Measurements from ENCODE around the gene SPC25. TPM values are rescaled to one million over a fixed set of nuclear protein-coding genes. Genes with fewer than 3 reads are reported as not detected.

The SPC25 gene
- total and polyA plus RNA-seq, 2 experiments from 2014 or later, result 8.1 to 11.2 TPM

DNA sequence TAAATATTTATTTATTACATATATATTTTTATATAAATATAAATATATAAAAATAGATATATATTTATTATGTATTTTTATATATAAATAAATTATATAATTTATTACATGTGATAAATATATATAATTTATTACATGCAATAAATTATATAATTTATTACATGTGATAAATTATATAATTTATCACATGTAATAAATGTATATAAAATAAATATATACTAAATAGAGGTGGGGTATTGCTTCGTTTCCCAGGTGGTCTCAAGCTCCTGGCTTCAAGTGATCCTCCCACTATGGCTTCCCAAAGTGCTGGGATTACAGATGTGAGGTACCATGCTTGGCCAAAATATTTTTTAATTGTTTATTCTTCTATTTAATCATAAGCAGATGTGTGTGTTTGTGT lies 7.2 kb upstream of the SPC25 start:
- no peak overlapping the region for H2AFZ ChIP-seq
- no peaks in the 10 kb centered on the region for H4K20me1 ChIP-seq (ENCODE audit: insufficient read depth, poor library complexity, severe bottlenecking)
- no peak overlapping the region for H3K27ac ChIP-seq
- no peaks in the 10 kb centered on the region for H3K4me1 ChIP-seq (ENCODE audit: insufficient read depth)
- no peaks in the 10 kb centered on the region for H3K9me3 ChIP-seq (ENCODE audit: low read depth)
- H3K79me2 ChIP-seq, result no peaks in the 10 kb centered on the region
- no peak overlapping the region for H3K4me2 ChIP-seq
- H3K27me3 ChIP-seq, result no peaks in the 10 kb centered on the region
- TF ChIP-seq CTCF (IDR thresholded peaks at IDR 0.05; ENCODE audit: poor library complexity) (no peak), EZH2phosphoT487 (IDR thresholded peaks at IDR 0.05; ENCODE audit: low read depth, severe bottlenecking, unreplicated experiment) (no peak), EZH2 (IDR thresholded peaks at IDR 0.05; ENCODE audit: borderline replicate concordance) (no peak)
- 74% methylated on average over 1 of the region's 1 CpG for WGBS (ENCODE audit: low lambda C conversion rate, missing lambda C conversion rate)
- DNase-seq (ENCODE audit: low spot score), result no peak
- no peak overlapping the region for H3K4me3 ChIP-seq
- no peaks in the 10 kb centered on the region for H3K36me3 ChIP-seq (replicated peaks; ENCODE audit: insufficient read depth, low read depth)
- no peaks in the 10 kb centered on the region for H3K9me2 ChIP-seq (replicated peaks; ENCODE audit: insufficient read depth)

DNA sequence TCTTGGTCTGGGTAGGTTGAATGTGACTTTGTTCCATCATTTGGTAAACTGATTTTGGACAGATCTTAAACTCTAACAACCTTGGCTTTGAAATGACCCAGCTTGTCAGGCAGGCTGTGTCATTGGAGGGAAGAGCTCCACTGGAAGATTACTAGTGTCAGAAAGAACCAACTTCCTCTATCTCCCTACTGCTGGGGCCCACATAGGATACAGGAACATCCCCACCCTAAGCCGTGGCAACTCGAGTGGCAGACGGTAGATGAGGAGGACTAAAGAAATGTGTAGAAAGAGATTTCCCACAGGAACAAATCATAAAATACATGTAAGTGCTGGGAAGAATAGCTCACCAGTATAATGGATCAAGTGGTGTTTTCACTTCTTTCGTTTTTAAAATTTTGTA lies 6.6 kb upstream of the SPC25 start:
- Histone ChIP-seq H3K36me3 (replicated peaks; ENCODE audit: insufficient read depth, low read depth) (no peaks in the 10 kb centered on the region), H3K27ac (no peak overlapping the region), H2AFZ (no peak overlapping the region), H3K4me1 (ENCODE audit: insufficient read depth) (no peaks in the 10 kb centered on the region), H3K4me2 (no peak overlapping the region), H3K79me2 (no peaks in the 10 kb centered on the region), H3K9me2 (replicated peaks; ENCODE audit: insufficient read depth) (no peaks in the 10 kb centered on the region), H4K20me1 (ENCODE audit: insufficient read depth, poor library complexity, severe bottlenecking) (no peaks in the 10 kb centered on the region), H3K4me3 (no peak overlapping the region), H3K27me3 (no peaks in the 10 kb centered on the region), H3K9me3 (ENCODE audit: low read depth) (no peaks in the 10 kb centered on the region)
- no peak for DNase-seq (ENCODE audit: low spot score)
- 68% methylated on average over 4 of the region's 4 CpGs for WGBS (ENCODE audit: low lambda C conversion rate, missing lambda C conversion rate)
- TF ChIP-seq EZH2 (IDR thresholded peaks at IDR 0.05; ENCODE audit: borderline replicate concordance) (no peak), EZH2phosphoT487 (IDR thresholded peaks at IDR 0.05; ENCODE audit: low read depth, severe bottlenecking, unreplicated experiment) (no peak), CTCF (IDR thresholded peaks at IDR 0.05; ENCODE audit: poor library complexity) (no peak)

DNA sequence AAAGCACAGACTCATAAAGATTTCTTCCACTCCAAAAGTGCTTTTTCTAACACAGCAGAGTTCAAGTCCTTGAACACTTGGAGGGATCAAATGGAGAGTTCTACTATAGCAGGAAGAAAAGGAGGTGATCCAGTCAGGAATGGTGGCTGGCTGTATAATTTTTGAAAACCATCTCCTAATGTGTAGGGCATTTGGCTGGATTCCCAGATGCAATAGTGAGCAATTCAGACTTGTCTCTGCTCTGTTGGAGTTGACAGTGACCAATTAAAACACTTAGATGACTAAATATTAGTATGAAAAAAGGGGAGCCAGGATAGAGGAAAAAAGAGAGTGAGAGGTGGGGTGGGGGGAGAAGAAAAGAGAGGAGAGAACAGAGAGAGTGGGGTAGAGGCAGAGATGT lies 5.5 kb upstream of the SPC25 start:
- DNase-seq (ENCODE audit: low spot score), result no peak

More for the DNA sequence above, 5.5 kb upstream of the SPC25 start:
- TF ChIP-seq CTCF (IDR thresholded peaks at IDR 0.05; ENCODE audit: poor library complexity) (no peak), EZH2phosphoT487 (IDR thresholded peaks at IDR 0.05; ENCODE audit: low read depth, severe bottlenecking, unreplicated experiment) (no peak), EZH2 (IDR thresholded peaks at IDR 0.05; ENCODE audit: borderline replicate concordance) (no peak)
- H3K4me3 ChIP-seq, result no peak overlapping the region
- H3K27ac ChIP-seq, result no peak overlapping the region
- no peak overlapping the region for H2AFZ ChIP-seq
- H3K27me3 ChIP-seq, result no peaks in the 10 kb centered on the region
- no peaks in the 10 kb centered on the region for H4K20me1 ChIP-seq (ENCODE audit: insufficient read depth, poor library complexity, severe bottlenecking)
- no peaks in the 10 kb centered on the region for H3K9me3 ChIP-seq (ENCODE audit: low read depth)
- H3K36me3 ChIP-seq (replicated peaks; ENCODE audit: insufficient read depth, low read depth), result no peaks in the 10 kb centered on the region
- H3K79me2 ChIP-seq, result no peaks in the 10 kb centered on the region
- no peaks in the 10 kb centered on the region for H3K4me1 ChIP-seq (ENCODE audit: insufficient read depth)
- no peaks in the 10 kb centered on the region for H3K9me2 ChIP-seq (replicated peaks; ENCODE audit: insufficient read depth)
- no peak overlapping the region for H3K4me2 ChIP-seq
